ENCODE data around the gene WDR83. TPM values are rescaled to one million over a fixed set of nuclear protein-coding genes. Genes with fewer than 3 reads are reported as not detected.
"Not testable (repeated sequence)": the region's sequence is repeated elsewhere in the genome, so short reads cannot be mapped to it uniquely, and the experiment has no call there.

WDR83 gene
- total RNA-seq, 1 donor from 2014 or later = 19.0 TPM

GRCh38 chr19:12672744-12673143 is 6.1 kb downstream of the WDR83 start:
- Mint-ChIP-seq H3K4me1 (peaks cover 41% of the 10 kb centered on the region), H3K27ac (ENCODE audit: unreplicated experiment) (no peak overlapping the region), H3K9me3 (no peaks in the 10 kb centered on the region), H3K27me3 (ENCODE audit: low read depth) (peaks cover 5% of the 10 kb centered on the region), H3K36me3 (ENCODE audit: low read depth) (peaks cover 11% of the 10 kb centered on the region), H3K4me3 (peak overlapping the region; percentile 87)
- no peak for DNase-seq (ENCODE audit: low read depth, low spot score)
- TF ChIP-seq CTCF (conservative IDR thresholded peaks at IDR 0.05) = no peak

GRCh38 chr19:12675399-12675798 is 8.8 kb downstream of the WDR83 start:
- no peak for TF ChIP-seq CTCF (conservative IDR thresholded peaks at IDR 0.05)
- peaks cover 15% of the 10 kb centered on the region for H3K4me1 Mint-ChIP-seq
- H3K4me3 Mint-ChIP-seq = peak overlapping the region; percentile 50
- H3K27me3 Mint-ChIP-seq (ENCODE audit: low read depth) = peaks cover 5% of the 10 kb centered on the region
- H3K9me3 Mint-ChIP-seq = no peaks in the 10 kb centered on the region
- H3K36me3 Mint-ChIP-seq (ENCODE audit: low read depth) = peaks cover 16% of the 10 kb centered on the region
- DNase-seq (ENCODE audit: low read depth, low spot score) = no peak
- H3K27ac Mint-ChIP-seq (ENCODE audit: unreplicated experiment) = no peak overlapping the region

- Mint-ChIP-seq H3K4me1 (peaks cover 16% of the 10 kb centered on the region), H3K4me3 (peak overlapping the region; percentile 79), H3K27ac (ENCODE audit: unreplicated experiment) (no peak overlapping the region), H3K9me3 (no peaks in the 10 kb centered on the region), H3K36me3 (ENCODE audit: low read depth) (peaks cover 17% of the 10 kb centered on the region), H3K27me3 (ENCODE audit: low read depth) (peaks cover 6% of the 10 kb centered on the region)
- no peak for TF ChIP-seq CTCF (conservative IDR thresholded peaks at IDR 0.05)
- DNase-seq (ENCODE audit: low read depth, low spot score) = no peak
These were observed 9.3 kb downstream of the WDR83 start for GRCh38 chr19:12675940-12676339.

- peaks cover 10% of the 10 kb centered on the region for H3K27me3 Mint-ChIP-seq (ENCODE audit: low read depth)
- peaks cover 20% of the 10 kb centered on the region for H3K4me1 Mint-ChIP-seq
- DNase-seq (ENCODE audit: low read depth, low spot score) = peak; percentile 98
- no peak overlapping the region for H3K27ac Mint-ChIP-seq (ENCODE audit: unreplicated experiment)
- peak; percentile 84 for TF ChIP-seq CTCF (conservative IDR thresholded peaks at IDR 0.05)
- H3K36me3 Mint-ChIP-seq (ENCODE audit: low read depth) = peaks cover 21% of the 10 kb centered on the region
- H3K9me3 Mint-ChIP-seq = no peaks in the 10 kb centered on the region
- H3K4me3 Mint-ChIP-seq = peak overlapping the region; percentile 79
These were observed 9.8 kb downstream of the WDR83 start for GRCh38 chr19:12676384-12676792.

GRCh38 chr19:12676928-12677327 is 10.3 kb downstream of the WDR83 start:
- Mint-ChIP-seq H3K27ac (ENCODE audit: unreplicated experiment) (no peak overlapping the region), H3K36me3 (ENCODE audit: low read depth) (peaks cover 19% of the 10 kb centered on the region), H3K4me1 (peaks cover 19% of the 10 kb centered on the region), H3K4me3 (peak overlapping the region; percentile 79), H3K9me3 (no peaks in the 10 kb centered on the region), H3K27me3 (ENCODE audit: low read depth) (peaks cover 9% of the 10 kb centered on the region)
- no peak for TF ChIP-seq CTCF (conservative IDR thresholded peaks at IDR 0.05)
- no peak for DNase-seq (ENCODE audit: low read depth, low spot score)

- not testable (repeated sequence) for DNase-seq (ENCODE audit: low read depth, low spot score); H3K9me3 Mint-ChIP-seq; H3K27me3 Mint-ChIP-seq (ENCODE audit: low read depth); H3K4me3 Mint-ChIP-seq; H3K27ac Mint-ChIP-seq (ENCODE audit: unreplicated experiment)
- peaks cover 17% of the 10 kb centered on the region for H3K36me3 Mint-ChIP-seq (ENCODE audit: low read depth)
- H3K4me1 Mint-ChIP-seq = peaks cover 16% of the 10 kb centered on the region
These were observed 11.4 kb downstream of the WDR83 start for GRCh38 chr19:12678039-12678438.

Measured in neural crest cell (in vitro differentiated cells).